Subcutaneous adipose tissue (tissue), 4 donors: ENCODE results near the gene ZMIZ1. TPM values are rescaled to one million over a fixed set of nuclear protein-coding genes. Genes with fewer than 3 reads are reported as not detected.

Experiments
- CTCF ChIP-seq: fragments of 450-650 bp; IDR thresholded peaks from one replicate; pipeline ENCODE4 v1.5.1; 2016; ENCODE audit warnings: low read depth, mild to moderate bottlenecking, control low read depth, antibody characterized with exemption, moderate library complexity
- total RNA-seq, 4 donors: library from RNA; depleted of rRNA; stranded (reverse); fragments of >200 nt; gene quantifications; one replicate each; pipeline ENCODE4 v1.1.0, GENCODE V29; 2016

The ZMIZ1 gene
- total RNA-seq, 4 donors from 2014 or later: 38.1 to 70.6 (median 51.4) TPM

- TF ChIP-seq CTCF: no peak
These were observed 254.1 kb downstream of the ZMIZ1 start for GRCh38 chr10:79322616-79323543.

DNA sequence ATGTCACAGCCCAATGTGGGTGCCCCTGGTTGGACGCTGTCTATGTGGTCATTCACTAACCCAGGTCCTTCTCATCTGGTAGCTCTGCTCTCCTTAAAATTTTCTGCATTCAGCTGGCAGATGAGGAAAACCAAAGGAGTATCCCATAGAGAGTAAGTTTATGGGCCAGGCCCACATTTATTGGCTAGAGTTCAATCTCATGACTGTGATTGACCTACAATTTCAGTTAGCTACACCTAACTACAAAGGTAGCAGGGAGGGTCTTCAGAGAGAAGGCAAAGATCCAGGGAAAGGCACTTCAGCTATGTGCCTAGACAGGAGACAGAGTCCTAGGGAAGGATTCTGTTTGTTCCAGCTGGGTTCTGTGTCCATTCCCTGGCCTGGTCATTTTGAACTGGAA is 254.8 kb downstream of the ZMIZ1 start:
- TF ChIP-seq CTCF: no peak

DNA sequence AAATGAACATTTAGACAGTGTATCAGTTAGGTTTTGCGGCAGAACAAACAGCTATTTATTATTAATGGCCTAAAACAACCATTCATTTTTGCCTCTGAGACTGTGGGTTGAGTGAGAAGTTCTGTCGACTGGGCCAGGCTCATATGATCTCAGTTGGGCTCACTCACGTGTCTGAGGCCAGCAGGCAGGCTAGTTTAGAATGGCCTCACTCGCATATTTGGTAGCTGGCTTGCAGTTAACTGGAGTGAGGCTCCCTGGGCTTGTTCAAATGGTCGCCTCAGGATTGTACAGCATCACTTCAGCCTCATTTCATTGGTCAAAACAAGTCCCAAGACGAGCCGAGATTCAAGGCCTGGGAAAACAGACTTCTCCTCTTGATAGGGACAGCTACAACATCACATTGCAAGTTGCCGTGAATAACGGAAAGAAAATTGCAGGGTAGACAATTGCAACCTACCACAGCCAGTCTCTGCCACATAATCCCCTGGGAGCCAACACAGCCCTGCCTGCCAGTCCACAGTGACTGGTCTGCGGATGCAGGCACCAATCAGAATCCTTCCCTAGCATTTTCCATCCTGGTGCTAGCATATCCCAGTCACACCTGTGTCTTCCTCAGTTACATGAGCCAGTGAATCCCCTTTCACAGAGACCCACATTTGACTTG is 255.4 kb downstream of the ZMIZ1 start:
- no peak for TF ChIP-seq CTCF

DNA sequence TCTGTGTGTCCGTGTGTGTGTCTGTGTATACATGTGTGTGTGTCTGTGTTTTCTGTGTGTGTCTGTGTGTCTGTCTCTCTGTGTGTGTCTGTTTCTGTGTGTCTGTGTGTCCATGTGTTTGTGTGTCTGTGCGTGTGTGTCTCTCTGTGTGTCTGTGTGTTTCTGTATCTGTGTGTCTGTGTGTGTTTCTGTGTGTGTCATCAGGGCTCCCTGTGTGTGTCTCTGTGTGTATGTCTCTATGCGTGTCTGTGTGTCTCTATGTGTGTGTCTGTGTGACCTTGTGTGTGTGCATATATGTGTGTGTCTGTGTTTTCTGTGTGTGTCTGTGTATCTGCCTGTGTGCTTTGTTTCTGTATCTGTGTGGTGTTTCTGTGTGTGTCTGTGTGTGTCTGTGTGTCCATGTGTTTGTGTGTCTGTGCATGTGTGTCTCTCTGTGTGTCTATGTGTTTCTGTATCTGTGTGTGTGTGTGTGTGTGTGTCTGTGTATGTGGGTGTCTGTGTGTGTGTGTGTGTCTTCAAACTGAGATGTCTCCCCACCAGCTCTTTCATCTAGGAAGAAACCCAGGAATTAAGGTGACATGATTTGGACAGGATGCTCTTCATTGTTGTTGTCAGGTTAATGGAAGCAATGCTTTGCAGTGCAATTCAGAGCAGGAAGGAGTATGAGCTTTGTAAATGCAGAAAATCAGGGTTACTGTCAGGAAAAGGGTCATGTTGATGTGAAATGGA is 257.8 kb downstream of the ZMIZ1 start:
- TF ChIP-seq CTCF: no peak

DNA sequence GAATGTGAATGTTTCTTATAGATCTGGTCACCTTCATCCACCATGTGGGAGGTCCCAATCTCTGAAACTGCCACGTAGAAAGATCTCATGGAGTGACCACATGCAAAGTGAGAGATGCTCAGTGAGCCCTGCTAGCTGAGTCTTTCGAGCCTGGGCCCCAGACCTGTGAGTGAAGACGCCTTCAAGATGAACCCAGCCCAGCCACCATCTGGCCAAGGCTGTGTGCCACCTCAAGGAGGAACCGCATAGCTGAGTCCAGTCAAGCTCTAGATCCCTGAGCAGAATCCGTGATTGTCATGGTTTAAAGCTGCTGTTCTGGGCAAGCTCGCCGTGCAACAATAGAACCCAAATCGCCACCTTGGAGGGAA is 258.3 kb downstream of the ZMIZ1 start:
- TF ChIP-seq CTCF: no peak

DNA sequence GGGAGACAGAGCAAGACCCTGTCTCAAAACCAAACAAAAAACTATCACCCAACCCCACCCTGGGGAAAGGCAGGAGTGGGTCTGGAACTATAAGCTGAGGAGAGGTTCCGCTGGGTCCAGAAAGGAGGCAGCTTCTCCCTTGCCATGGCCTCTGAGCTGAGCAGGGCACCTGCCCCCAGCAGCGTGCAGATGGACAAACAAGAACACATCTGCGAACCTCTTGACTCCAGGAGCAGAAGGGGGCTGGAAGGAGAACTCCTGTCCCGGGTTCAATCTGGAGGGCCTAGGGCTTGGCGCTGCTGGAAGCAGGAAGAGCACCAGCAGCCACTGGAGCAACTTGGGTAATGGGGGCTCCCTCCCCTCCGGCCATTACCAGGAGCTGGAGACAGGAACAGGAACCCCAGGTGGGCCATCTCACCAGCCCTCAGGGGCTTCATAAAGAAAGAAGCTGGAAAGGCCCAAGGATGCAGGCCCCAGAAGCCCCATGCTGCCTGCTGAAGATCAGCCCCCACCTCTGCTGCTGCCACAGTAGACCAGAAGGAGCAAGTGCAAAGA is 259.5 kb downstream of the ZMIZ1 start:
- TF ChIP-seq CTCF: no peak
